Measurements from ENCODE around the gene PLEKHG3. TPM values are rescaled to one million over a fixed set of nuclear protein-coding genes. Genes with fewer than 3 reads are reported as not detected.

PLEKHG3 gene
- total and polyA plus RNA-seq, 2 of the 4 experiments (the other 2 are of a cell fraction) = 8.2 to 8.4 TPM

- CTCF ChIA-PET = interaction anchor here (1.7 kb wide), 1 partner anchor 14 kb away, joined by 4 read pairs; no protein-coding TSS in a partner anchor
- BruUV-seq (replicated peaks) = no TSS peak
Measured at GRCh38 chr14:64778104-64778754, 74.0 kb downstream of the PLEKHG3 start.

More at GRCh38 chr14:64778104-64778754, 74.0 kb downstream of the PLEKHG3 start:
- Histone ChIP-seq H2BK120ac (ENCODE audit: low read depth, low read length) (no peak overlapping the region), H3K27ac (ENCODE audit: insufficient read depth, low read length) (no peak overlapping the region), H2BK5ac (ENCODE audit: low read depth, low read length, poor library complexity, severe bottlenecking) (no peak overlapping the region), H4K8ac (ENCODE audit: low read depth in 2 of 2, low read length in 2 of 2) (no peak overlapping the region), H3K56ac (ENCODE audit: extremely low read depth, insufficient read depth, low read length) (no peak overlapping the region), H3K9me3 (ENCODE audit: control insufficient read depth, insufficient read depth, low read length) (no peaks in the 10 kb centered on the region; the same call in 1 of the 2 replicates), H3K4ac (ENCODE audit: low read depth, low read length) (no peak overlapping the region), H3K9me1 (ENCODE audit: insufficient read depth, low read length) (peaks cover 4% of the 10 kb centered on the region; the same call in 1 of the 2 replicates), H3K9ac (ENCODE audit: low read depth, low read length) (no peak overlapping the region), H4K20me1 (ENCODE audit: insufficient read depth, low read length) (no peaks in the 10 kb centered on the region), H3K4me1 (ENCODE audit: control insufficient read depth, insufficient read depth, low read length) (no peaks in the 10 kb centered on the region), H3K36me3 (ENCODE audit: control insufficient read depth, insufficient read depth, low read length) (no peaks in the 10 kb centered on the region), H2BK15ac (ENCODE audit: low read depth, low read length) (no peak overlapping the region), H3K4me3 (ENCODE audit: insufficient read depth, low read depth, low read length) (no peak overlapping the region), H3K14ac (replicated peaks; ENCODE audit: low read depth, low read length) (no peak overlapping the region), H2AK9ac (replicated peaks; ENCODE audit: low read depth, low read length, poor library complexity) (no peak overlapping the region), H3K23ac (ENCODE audit: low read depth, low read length) (no peak overlapping the region), H3K4me2 (ENCODE audit: low read depth, low read length) (no peak overlapping the region), H2AK5ac (ENCODE audit: low read depth, low read length) (no peak overlapping the region), H3K79me1 (ENCODE audit: low read depth in 1 of 2, low read length in 2 of 2) (no peaks in the 10 kb centered on the region), H3K27me3 (ENCODE audit: control insufficient read depth, insufficient read depth, low read length) (peaks cover 12% of the 10 kb centered on the region), H4K5ac (ENCODE audit: low read depth, low read length) (no peak overlapping the region), H4K91ac (ENCODE audit: insufficient read depth, low read depth, low read length) (no peak overlapping the region), H2BK20ac (ENCODE audit: low read depth, low read length) (no peak overlapping the region), H2AFZ (replicated peaks; ENCODE audit: low read length, poor library complexity) (no peak overlapping the region), H3K18ac (ENCODE audit: low read depth, low read length) (no peak overlapping the region)
- TF ChIP-seq MXI1 (IDR thresholded peaks at IDR 0.05; ENCODE audit: borderline replicate concordance, low read depth, low read length) (no peak), MAFK (IDR thresholded peaks at IDR 0.05; ENCODE audit: low read depth, low read length) (no peak), RCOR1 (IDR thresholded peaks at IDR 0.05; ENCODE audit: insufficient replicate concordance, low read length) (no peak), RAD21 (IDR thresholded peaks at IDR 0.05; ENCODE audit: low read length) (no peak), CEBPB (IDR thresholded peaks at IDR 0.05; ENCODE audit: low read depth, low read length) (no peak), USF2 (IDR thresholded peaks at IDR 0.05; ENCODE audit: low read depth, low read length) (no peak), MAZ (IDR thresholded peaks at IDR 0.05; ENCODE audit: borderline replicate concordance, low read depth, low read length) (no peak), CHD1 (IDR thresholded peaks at IDR 0.05; ENCODE audit: low read depth, low read length) (no peak)
- in situ Hi-C loops (cut with MboI; ENCODE audit: low sequenced_read_pairs) = no loop called here
- intact Hi-C loops (cut with micrococcal nuclease) = no loop called here
- DNase-seq (no peak), ATAC-seq (ENCODE audit: low read depth) (no peak)
- dilution Hi-C loops (cut with HindIII; ENCODE audit: low sequenced_read_pairs, unreplicated experiment) = no loop called here
- WGBS, 2 experiments (ENCODE audit: extremely low coverage in 2 of 2, insufficient read length in 1 of 2) = no CpG with 5 or more reads among the region's 7 CpGs
- POLR2A ChIA-PET (ENCODE audit: unreplicated experiment) = interaction anchor here (0.6 kb wide), 1 partner anchor 132 kb away, joined by 3 read pairs; no protein-coding TSS in a partner anchor
